GM21423 (cell line): Measurements from ENCODE around the gene CRAMP1.
"Not testable (repeated sequence)": the region's sequence is repeated elsewhere in the genome, so short reads cannot be mapped to it uniquely, and the experiment has no call there.

Experiments
- ATAC-seq: cut with Tn5 transposase; IDR thresholded peaks from one replicate; pipeline ENCODE4 v1.9.1; 2021; ENCODE audit warnings: mild to moderate bottlenecking, moderate library complexity; ENCODE audit not compliant: unreplicated experiment

CRAMP1 gene

DNA sequence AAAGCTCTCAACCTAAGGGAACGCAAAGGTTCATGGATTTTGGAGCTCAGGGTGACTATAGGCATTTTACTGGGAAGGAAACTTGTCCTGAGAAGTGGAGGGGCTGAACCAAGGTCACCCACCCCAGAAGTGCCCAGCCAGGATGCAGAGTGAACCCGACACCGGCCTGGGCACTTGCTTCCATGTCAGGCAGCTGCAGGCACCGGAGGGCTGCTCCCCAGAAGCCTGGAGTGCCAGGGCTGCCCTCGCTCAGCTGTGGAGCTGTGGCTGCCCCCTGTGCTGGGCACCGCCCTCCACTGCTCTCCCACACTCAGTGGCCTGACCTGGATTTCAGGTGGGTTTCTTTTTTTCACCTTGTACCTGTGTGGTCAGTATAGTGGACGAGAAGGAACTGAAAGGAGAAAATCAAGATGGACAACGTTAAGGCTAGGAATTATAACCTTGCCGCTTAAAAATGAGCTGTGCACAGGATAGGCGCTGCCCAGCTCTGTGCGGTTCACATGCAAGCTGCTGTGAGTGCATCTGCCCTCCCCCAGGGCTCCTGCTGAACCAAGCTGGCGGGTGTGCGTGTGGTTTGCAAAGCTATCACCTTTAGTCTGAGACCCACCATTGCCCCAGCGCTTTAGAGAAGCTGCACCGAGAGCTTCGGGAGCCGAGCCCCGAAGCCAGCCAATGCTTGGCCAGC, 96.1 kb downstream of the CRAMP1 start:
- no peak for ATAC-seq

DNA sequence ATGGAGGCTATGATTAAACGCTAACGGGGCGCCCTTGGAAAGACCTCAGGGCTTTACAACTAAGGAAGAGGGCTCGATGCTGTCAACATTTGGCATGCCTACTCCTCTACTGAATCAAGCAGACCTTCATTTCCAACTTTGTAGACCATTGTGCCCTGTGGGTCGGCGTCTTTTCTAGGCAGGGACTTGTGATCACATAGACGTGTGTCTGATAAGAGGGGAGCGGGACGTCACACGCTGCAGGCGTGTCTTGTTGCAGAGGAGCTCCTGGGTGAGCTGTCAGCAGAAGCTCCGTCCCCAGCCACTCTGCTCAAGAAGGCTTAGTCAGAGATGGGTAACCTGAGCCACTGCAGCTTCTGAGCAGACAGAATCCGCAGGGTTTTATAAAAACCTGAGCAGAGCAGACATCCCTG, 96.6 kb downstream of the CRAMP1 start:
- no peak for ATAC-seq

DNA sequence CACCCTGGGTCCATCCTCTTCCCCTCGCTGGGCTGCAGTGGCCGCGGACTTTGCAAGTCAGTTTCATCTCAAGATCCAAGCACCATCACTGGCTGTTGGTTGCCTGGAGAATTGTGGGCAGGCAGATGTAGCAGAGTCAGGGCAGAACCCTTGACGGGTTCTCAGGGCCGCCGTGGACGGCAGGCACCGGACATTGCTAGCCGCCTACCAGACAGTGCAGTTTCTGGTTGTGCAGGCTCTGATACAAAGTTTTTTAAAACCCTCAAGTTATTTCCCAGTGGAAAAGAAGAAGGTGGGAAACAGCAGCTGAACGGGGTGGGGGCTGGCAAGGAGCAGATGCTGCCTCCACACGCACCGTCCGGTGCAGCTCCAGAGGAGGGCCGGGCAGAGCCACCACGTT, 97.2 kb downstream of the CRAMP1 start:
- no peak for ATAC-seq

DNA sequence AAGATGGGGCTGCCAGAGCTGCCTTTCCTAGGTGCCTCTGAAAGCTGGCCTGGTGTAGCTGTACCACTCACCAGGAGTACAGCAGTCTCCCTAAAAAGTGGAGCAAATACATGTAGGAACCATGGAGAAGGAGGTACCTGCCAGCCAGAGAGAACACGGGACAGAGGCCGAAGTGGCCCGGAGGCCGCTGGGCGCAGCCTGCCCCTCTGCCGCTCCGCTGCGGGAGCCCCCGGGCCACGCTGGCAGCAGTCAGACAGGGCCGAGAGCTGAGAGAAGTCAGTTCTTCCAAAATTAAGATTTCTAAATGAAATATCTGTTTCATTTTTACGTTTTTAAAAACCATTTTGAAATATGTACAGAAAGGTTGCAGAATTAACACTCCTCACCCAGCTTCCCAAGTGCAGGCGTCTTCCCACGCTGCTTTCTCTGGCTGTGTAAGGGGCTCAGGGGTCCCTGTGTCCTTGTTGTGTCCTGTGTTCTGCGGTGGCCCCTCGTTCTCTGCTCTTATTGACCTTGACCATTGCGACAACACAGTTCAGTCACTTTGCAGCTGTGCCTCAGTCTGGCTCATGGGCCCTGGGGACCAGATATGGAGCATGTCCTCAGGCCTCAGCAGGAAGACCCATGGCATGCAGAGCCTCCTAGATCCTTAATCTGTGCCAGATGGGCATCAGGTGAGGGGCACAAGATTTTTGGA, 98.8 kb downstream of the CRAMP1 start:
- ATAC-seq, result no peak

DNA sequence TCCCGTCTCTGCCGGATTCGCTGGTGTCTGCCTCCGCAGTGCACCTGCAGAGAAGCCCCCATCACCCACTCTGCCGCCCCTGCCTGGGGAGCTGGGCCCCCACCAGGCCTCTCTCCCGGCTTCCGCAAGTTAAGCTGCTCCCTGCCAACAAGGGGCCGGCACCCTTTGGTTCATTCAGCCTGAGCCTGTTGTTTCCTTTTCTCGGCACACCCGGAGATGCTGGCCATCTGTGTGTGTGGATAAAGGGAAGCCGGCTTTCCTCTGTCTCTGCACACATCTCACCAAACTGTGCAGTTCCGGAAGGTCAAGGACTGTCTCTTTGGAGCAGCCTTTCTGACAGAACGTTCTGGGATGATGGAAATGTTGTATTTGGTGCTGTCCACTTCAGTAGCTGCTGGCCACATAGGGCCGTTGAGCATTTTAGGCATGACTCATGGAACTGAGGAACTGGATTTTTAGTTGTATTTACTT, 100.7 kb downstream of the CRAMP1 start:
- ATAC-seq, result no peak

DNA sequence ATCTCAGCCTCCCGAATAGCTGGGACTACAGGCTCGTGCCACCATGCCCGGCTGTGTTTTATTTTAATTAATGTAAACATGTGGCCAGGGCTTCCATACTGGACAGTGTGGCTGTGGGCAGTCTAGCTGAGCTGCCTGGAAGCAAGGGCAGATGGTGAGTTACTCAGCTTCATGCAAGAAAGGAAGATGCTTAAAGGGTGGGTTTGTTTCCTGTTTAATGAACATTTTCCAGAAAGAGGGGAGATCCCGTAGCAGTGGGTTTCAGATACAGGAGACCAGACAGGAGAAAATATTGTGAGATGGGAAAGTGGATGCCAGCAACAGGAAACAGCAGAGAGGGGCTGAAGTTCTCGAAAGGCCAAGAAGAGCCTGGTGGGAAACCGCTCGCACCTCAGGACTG, 101.2 kb downstream of the CRAMP1 start:
- no peak for ATAC-seq

DNA sequence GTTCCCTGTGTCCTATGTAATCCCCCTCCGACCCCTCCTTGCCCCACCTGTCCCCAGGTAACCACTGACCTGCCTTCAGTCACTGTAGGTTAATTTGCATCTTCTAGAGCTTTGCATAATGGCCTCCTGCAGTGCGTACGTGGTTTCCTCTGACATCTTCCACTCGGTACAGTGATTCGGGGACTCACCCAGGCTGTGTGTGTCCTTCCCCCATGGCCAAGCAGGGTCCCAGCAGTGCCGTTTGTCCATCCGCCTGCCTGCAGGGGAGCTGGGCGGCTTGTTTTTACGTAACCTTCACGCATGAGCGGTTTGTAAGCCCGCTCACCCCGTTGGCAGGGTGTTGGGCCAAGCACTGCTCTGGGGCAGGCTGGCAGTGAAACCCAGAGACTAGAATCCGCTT, 101.8 kb downstream of the CRAMP1 start:
- no peak for ATAC-seq

DNA sequence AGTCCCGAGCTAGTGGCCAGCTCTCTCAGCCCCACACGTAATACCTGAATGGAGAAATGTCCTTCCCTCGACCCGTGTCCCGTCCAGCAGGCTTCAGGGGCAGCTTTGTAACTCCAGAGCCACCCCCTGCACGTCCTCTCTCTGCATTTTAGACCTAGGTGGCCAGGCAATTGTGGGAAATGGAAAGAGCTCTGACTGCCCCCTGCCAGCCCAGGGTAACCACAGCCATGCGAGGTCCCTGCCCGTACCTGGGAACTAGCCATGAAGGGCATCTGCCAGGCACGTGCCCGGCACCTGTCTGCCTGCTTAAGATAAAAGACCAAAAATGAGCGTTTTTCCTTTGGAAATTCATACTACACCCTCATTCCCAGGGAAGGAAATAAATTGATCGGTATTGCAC, 103.1 kb downstream of the CRAMP1 start:
- ATAC-seq, result no peak

DNA sequence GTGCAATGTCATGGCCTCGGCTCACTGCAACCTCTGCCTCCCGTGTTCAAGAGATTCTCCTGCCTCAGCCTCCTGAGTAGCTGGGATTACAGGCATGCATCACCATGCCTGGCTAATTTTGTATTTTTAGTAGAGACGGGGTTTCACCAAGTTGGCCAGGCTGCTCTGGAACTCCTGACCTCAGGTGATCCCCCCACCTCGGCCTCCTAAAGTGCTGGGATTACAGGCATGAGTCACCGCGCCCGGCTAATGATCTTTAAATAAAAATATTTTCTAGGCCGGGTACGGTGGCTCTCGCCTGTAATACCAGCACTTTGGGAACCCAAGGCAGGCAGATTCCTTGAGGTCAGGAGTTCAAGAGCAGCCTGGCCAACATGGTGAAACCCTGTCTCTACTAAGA, 106.1 kb downstream of the CRAMP1 start:
- not testable (repeated sequence) for ATAC-seq

DNA sequence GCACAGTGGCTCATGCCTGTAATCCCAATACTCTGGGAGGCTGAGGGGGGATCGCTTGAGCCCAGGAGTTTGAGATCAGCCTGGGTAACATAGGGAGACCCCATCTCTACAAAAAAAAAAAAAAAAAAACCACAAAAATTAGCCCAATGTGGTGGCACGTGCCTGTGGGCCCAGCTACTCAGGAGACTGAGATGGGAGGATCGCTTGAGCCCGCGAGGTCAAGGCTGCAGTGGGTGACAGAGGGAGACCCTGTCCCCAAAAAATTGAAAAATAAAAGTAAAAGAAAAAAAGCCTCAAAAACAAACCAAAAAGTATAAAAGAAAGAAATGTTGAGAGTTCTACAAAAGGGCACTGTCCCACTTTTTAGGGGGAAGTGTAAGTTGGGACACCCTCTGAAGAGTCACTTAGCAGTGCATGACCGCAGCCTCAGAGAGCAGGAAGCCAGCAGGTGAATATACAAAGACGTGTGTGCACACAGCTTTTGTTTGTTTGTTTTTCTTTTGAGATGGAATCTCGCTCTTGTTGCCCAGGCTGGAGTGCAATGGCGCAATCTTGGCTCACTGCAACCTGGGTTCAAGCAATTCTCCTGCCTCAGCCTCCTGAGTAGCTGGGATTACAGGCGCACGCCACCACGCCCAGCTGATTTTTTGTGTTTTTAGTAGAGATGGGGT, 107.5 kb downstream of the CRAMP1 start:
- not testable (repeated sequence) for ATAC-seq

DNA sequence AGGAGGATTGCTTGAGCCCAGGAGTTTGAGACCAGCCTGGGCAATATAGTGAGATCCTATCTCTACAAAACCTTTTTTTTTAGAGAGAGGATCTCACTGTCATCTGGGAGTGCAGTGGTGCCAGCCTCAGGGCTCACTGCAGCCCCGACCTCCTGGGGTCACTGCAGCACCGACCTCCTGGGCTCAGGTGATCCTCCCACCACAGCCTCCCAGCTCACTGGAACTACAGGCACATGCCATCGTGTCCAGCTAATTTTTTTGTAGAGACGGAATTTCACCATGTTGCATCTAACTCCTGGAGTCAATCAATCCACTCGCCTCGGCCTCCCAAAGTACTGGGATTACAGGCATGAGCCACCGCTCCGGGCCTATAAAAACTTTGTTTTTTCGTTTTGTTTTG, 109.2 kb downstream of the CRAMP1 start:
- ATAC-seq, result no peak

DNA sequence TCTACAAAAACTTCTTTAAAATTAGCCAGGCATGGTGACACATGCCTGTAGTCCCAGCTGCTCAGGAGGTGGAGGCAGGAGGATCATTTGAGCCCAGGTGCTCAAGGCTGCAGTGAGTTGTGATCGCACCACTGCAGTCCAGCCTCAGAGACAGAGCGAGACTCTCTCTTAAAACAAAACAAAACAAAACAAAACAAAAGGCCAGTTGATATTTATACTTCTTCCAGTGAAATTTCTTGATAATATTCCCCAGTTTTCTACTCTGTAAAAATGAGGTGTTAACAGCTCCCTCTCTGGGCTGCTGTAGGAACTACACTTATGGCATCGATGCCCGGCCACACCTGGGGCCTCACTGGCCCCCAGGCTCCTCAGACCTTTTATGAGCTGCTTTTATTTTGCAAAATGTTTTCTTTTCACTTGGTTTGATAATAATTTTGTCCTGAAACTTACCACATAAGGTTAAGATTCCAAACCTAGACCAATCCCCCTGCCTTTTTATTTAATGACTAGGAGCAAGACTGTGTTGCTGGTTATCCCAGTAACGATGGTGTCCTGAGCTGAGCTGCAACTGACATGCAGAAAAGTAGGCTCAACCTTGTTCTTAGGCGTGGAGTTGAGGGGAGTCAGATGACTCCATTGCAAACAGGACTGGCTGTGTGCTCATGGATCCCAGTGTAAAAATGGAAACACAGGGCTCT, 111.4 kb downstream of the CRAMP1 start:
- ATAC-seq, result no peak

DNA sequence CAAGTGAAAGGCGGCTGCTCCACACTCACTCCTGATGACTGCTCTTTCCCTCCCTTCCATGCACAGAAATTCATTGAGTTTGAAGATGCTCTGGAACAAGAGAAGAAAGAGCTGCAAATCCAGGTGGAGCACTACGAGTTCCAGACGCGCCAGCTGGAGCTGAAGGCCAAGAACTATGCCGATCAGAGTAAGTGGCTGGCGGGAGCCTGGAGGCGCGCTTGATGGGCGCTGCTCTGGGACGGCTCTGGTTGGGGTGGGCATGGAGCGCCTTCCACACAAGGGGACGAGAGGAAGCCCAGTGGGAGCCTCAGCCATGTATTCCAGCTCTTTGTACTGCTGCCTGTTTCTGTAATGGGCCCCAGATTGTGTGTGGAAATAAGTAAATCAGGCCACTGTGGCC, 112.3 kb downstream of the CRAMP1 start:
- ATAC-seq, result no peak

DNA sequence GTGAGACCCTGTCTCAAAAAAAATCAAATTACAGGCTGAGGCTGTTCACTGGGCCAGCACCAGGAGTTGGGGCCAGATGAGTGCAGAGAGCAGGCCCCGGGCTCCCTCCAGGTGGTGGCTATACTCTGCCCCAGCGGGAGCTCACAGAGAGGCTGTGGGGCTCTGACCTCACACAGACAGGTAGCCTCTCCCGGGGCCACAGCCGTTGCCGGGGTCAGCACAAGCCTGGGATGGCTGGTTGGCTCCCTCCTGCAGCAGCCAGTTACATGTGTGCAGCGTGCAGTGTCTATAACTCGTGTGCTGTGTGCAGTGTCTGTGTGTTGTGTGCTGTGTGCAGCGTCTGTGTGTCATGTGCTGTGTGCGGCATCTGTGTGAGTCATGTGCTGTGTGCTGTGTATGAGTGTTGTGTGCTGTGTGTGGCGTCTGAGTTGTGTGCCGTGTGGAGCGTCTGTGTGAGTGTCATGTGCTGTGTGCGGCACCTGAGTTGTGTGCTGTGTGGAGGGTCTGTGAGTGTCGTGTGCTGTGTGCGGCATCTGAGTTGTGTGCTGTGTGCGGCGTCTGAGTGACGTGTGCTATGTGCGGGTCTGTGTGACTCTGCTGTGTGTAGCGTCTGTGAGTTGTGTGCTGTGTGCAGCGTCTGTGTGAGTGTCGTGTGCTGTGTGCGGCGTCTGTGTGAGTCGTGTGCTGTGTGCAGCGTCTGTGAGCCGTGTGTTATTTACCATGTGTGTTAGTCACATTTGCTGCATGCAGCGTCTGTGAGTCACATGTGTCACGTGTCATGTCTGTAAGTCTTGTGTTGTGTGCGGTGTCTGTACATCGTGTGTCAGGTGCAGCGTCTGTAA, 114.7 kb downstream of the CRAMP1 start:
- ATAC-seq, result no peak
